ENCODE measurements around the gene RNF20.

- TF ChIP-seq EP300 (IDR thresholded peaks at IDR 0.05) (no peak), POLR2AphosphoS5 (IDR thresholded peaks at IDR 0.05) (peak; percentile 55 to 66), CTCF (IDR thresholded peaks at IDR 0.05) (no peak), POLR2A (IDR thresholded peaks at IDR 0.05) (peak in 3 of 4 donors; percentile 14 to 58 (median 25))
Observed at GRCh38 chr9:101533334-101534204, at the start of gene RNF20.

Measured in upper lobe of left lung (tissue), 4 donors.